Left cardiac atrium (tissue), 4 donors: ENCODE results near the gene EDEM2. TPM values are rescaled to one million over a fixed set of nuclear protein-coding genes. Genes with fewer than 3 reads are reported as not detected.
"Not testable (repeated sequence)": the region's sequence is repeated elsewhere in the genome, so short reads cannot be mapped to it uniquely, and the experiment has no call there.

ENCODE experiments used
- ATAC-seq, 2 donors: fragments of 200-7000 bp; cut with Tn5 transposase; one replicate each; pipeline ENCODE4 v1.9.1; 2020; ENCODE audit warnings: mild to moderate bottlenecking in 2 of 2, moderate library complexity in 2 of 2
- DNase-seq: peaks from one replicate; pipeline ENCODE4 v3.0.0-alpha.2; 2020
- intact Hi-C, 2 donors: fragments of 100-400 bp; cut with DNase I; formaldehyde crosslinking; loops; one replicate each; pipeline versions ENCODE4 v1.14.1 to v1.15.1; 2022 to 2023
- total RNA-seq, 2 donors: library from RNA; stranded (reverse); fragmentation: NEBNext Ultra II Directional; extraction: Animal tissue kit (Norgen Biotek cat#: 25700); gene quantifications; one replicate each; pipeline ENCODE4 v1.2.1, GENCODE V29; 2021
- donor health status: DM: no; HTN: yes; CAD: no.
- donor health status: DM: no; HTN: yes; CAD: no; lungs with severe emphysema.
- donor health status: DM: yes; HTN: yes; CAD: no.
- donor health status: Dilated cardiomyopathy.

EDEM2 gene
- total RNA-seq, 2 donors from 2014 or later: 16.6 to 25.6 TPM

DNA sequence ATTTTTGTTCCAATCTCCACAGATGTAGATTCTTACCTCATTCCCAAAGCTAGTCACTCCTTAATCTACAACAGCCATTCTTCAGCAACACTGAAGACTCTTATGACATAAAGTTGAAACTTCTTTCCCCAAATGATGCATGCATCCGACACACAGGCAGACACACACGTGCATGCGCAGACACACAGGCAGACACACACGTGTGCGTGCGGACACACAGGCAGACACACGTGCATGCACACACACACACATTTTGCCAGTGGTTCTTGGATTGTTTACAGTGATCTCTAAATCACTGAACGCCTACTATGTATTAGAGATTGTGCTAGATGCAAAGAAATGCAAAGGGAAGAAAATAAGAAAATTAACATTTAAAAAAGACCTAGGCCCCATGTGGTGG lies 45.5 kb downstream of the EDEM2 start:
- intact Hi-C loops: no loop called here
- DNase-seq: no peak
- no peak for ATAC-seq

DNA sequence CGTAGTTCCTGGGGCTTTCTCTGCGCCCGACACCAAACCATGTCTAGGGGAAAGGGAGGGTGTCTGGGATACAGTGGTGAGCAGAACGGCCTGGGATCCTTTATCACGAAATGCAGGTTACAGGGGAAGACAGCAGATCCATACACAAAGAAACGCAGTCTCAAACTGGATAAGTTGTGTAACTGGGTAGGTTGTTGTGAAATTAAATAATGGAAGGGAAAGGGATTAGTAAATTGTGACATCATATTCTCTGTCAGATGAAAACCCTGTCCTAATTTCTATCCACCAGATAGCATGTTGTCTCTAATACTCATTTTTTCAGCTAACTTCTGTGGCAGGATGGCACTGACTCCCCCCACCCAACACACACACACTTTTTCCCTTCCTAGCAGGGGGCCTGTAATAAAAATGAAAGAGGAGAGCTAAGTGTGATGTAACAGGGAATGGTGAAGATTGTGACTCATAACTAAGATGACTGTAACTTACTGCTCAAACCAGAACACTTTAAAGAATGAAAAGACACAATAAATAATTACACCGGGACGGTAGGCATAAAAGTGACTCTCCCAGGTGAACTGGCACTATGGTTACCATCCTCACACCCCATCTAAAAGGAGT lies 53.8 kb downstream of the EDEM2 start:
- intact Hi-C loops: loop anchor here (10.0 kb wide), 3 partner anchors 111 to 219 kb away; partner anchors contain the start of genes ACSS2 (in 2 of the 2), GGT7 (in 2 of the 2) and MMP24OS (in 1 of the 2)
- ATAC-seq (no peak), DNase-seq (no peak)

DNA sequence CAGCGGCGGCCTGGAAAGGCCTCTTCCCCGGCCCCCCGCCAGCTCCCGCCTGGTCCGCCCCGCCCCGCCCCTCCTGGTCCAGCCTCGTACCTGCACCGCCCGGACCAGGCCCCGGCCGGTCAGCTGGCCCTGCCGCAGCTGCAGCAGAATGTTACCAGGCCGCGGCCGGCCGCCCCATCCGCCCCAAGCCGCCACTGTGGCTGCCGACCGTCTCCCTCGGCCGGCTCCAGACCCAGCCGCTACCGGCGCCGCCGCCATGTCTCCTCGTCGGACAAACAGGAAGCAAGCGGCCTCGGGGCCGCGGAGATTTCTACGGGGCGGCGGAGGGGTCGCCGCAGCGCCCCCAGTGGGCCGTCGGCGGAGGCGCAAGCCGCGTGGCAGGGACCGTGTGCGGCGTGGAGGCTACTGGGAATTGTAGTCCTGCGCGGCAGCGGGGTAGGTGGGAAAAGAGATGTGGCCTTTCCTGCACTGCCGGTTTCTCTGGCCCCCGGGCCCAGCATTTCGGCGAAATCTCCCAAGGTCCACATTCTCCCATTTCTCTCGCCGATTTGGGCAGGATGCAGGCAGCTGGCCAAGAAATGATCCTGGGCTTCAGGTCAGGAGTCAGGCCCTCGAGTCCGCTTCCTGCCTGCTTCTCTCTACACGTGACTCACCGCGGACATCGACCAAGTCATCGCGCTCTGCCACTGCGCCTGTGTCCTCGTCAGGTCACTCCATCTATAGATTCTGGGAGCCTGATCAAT lies 54.4 kb downstream of the EDEM2 start, which contains the start of gene TRPC4AP:
TRPC4AP (minus strand) TSS at position 284 of the 743 bp plus-strand sequence; CDS start at position 258, 26 bp downstream.
- ATAC-seq (peak; percentile 96), DNase-seq (peak; percentile 92)
- intact Hi-C loops: loop anchor here (10.0 kb wide), 3 partner anchors 112 to 218 kb away; partner anchors contain the start of genes ACSS2 (in 2 of the 2), GGT7 (in 2 of the 2) and MMP24OS (in 1 of the 2)

DNA sequence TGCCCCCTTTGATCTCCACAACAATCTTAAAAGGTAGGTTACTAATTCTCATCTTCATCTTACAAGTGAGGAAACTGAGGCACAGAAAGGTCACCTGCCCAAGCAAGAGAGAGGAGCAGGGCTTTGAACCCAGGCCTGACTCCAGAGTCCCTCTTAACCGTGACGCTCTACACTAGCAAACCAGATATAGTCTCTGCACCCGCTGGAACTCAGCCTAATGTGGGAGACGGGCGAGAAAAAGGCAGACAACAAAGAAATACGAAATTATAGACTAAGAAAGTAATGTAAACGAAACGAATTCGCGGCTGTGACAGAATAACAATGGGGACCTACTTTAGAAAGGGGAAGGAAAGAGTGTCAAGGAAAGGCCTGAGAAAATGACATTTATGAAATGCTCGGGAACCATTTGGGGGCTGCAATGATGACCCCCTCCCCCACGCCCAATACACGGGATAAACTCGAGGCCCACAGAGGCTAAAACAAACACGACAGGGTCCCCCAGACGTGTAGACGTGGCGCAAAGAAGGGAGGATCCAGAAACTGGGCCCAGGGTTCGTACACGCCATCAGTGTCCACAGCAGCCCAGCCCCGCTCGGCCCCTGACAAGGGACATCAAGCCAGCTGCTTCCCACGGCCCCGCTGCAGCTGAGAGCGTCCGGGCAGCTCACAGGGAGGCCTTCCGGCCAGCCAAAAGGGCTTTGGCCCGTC lies 55.2 kb downstream of the EDEM2 start:
- intact Hi-C loops: loop anchor here (10.0 kb wide), 3 partner anchors 113 to 217 kb away; partner anchors contain the start of genes ACSS2 (in 2 of the 2), GGT7 (in 2 of the 2) and MMP24OS (in 1 of the 2)
- DNase-seq: peak; percentile 82
- ATAC-seq: peak in 1 of 2 donors; percentile 16

DNA sequence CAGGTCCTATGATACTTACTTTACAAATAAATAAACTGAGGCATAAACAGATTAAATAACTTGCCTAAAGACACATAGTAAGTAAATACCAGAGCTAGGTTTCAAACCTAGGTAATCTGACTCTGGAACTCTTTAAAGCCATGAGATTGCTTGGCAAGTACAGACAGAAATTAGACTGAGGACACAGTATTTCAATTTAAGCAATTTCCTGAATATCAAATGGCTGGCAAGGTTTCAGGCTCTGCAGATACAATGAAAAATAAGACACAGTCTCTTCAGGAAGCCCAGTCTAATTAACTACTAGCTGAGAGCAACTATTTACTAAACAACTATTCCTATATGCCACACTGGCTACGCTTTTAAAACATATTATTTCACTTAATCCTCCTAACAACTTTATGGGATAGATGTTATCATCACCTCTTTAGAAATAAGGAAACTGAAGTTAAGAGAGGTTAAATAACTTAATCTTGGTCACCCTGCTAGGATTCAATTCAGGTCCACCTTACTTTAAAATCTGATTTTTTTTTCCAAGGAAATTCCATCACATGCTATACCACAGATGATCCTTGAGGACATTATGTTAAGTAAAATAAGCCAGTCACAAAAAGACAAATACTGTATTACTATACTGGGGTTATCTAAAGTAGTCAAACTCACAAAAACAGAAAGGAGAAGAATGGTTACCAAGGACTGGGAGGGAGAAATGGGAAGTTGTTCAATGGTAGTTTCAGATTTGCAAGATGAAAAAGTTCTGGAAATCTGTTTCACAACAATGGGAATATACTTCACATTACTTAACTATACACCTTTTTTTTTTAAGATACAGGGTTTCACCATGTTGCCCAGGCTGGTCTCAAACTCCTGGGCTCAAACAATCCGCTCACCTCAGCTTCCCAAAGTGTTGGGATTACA lies 58.6 kb downstream of the EDEM2 start:
- ATAC-seq: no peak
- intact Hi-C loops: no loop called here
- no peak for DNase-seq

DNA sequence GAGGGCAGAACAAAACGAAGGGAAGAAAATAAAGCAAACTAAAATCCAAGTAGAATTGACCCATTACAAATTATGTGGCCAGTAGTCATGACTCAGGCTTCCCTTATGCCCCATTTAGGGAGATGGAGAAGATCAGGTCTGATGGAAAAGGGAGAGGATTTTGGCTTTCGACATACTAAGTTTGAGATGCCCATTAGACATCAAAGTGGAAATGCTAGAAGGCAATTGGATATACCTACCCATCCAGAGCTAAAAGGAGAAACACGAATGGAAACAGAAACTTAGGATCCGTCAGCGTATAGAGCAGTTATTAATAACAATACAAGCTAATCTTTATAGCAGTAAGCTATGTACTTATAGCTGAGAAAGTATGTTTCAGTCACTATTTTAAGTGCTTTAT lies 59.3 kb downstream of the EDEM2 start:
- ATAC-seq (no peak), DNase-seq (no peak)
- intact Hi-C loops: no loop called here

DNA sequence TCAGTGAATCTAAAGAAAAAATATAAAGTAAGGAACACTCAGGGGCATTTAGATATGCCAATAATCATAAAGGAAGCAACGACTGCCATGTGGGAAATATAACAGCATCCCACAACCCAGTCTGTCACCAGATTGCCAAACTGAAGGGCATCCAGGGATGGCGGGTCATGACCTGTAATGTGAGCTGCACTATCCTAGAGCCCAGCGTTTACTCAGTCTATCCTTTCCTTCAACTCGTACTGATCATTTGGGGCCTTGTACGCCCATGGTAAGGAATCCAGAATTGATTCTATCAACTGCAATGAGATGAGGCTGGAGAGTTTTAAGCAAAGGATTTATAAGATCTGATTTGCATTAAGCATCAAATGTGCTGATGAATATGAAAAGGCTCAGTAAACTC lies 59.8 kb downstream of the EDEM2 start:
- ATAC-seq: no peak
- intact Hi-C loops: no loop called here

DNA sequence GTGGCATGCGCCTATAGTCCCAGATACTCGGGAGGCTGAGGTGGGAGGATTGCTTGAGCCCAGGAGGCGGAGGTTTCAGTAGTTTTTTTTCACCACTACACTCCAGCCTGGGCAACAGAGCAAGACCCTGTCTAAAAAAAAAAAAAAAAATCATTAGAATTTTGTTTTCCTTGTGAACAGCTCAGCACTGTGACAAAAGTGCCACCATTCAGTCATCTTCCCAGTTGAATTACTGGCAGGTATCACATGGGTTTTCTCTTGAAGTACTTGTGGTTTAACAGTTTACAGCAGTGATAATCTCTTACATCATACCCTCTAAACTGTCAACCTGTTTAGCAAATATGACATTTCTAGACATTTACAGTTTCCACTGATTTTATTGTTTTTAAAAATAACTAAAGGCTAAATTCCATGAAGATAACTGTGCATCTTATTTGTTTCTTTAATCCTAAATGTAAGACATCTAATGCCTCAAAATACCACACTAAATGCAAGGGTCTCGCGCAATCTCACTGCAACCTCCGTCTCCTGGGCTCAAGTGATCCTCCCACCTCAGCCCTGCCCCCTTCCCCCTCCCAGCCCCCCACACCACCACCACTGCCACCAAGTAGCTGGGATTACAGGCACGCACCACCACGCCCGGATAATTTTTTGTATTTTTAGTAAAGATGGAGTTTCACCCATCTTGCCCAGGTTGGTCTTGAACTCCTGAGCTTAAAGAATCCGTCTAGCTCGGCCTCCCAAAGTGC lies 61.5 kb downstream of the EDEM2 start:
- DNase-seq (no peak), ATAC-seq (no peak)
- intact Hi-C loops: no loop called here

More for the DNA sequence above, 59.8 kb downstream of the EDEM2 start:
- DNase-seq: no peak

DNA sequence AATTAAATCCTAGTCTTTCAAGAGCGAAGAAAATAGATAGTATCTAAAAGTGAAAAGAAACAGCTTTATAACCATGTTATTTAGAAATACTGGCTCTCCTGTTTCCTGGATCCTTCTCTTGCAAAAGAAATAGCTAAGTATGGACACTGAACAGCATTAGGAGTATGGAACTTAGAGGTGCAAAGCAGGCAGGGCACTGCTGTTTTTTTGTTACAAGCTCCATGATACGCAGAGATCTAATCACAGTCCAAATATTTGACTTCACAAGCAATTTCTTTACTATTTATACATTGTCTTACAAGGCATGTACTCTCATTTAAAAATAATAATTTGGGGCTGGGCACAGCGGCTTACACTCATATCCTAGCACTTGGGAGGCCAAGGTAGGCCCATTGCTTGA lies 62.1 kb downstream of the EDEM2 start:
- DNase-seq (no peak), ATAC-seq (no peak)
- intact Hi-C loops: no loop called here

DNA sequence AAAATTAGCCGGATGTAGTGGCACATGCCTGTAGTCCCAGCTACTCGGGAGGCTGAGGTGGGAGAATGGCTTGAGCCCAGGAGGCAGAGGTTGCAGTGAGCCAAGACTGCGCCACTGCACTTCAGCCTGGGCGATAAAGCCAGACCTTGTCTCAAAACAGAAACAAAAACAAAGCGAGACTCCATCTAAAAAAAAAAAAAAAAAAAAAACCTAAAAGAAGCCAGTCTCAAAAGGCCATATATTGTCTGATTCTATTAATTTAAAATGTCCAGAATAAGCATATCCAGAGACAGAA lies 66.8 kb downstream of the EDEM2 start:
- DNase-seq, intact Hi-C loops: not testable (repeated sequence)
- peak in 1 of 2 donors; percentile 58 for ATAC-seq

DNA sequence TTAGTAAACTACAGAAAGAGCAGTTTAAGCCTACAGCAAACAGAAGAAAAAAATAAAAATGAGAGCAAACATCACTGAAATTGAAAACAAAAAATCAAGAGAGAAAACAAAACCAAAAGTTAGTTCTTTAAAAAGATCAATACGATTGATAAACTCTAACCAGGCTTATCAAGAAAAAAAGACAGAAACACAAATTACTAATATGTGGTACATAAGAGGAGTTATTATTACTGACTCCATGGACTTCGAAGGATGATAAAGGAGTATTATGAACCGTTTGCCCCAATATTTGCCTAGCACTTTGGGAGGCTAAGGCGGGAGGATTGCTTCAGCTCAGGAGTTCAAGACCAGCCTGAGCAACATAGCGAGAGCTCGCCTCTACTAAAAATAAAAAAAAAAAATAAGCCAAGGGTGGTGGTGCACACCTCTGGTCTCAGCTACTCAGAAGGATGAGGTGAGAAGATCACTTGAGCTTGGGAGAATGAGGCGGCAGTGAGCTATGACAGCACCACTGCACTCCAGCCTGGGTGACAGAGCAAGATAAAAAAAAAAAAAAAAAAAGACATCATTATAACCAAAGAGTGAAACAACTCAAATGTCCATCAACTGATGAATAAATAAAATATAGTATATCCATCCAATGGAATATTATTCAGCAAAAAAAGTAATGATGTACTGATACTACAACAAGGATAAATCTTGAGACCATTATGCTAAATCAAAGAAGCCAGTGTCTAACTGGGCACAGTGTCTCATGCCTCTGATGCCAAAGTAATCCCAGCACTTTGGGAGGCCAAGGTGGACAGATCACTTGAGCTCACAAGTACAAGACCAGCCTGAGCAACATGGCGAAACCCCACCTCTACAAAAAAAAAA lies 67.4 kb downstream of the EDEM2 start:
- no peak for DNase-seq
- intact Hi-C loops: no loop called here
- peak in 1 of 2 donors; percentile 53 for ATAC-seq

DNA sequence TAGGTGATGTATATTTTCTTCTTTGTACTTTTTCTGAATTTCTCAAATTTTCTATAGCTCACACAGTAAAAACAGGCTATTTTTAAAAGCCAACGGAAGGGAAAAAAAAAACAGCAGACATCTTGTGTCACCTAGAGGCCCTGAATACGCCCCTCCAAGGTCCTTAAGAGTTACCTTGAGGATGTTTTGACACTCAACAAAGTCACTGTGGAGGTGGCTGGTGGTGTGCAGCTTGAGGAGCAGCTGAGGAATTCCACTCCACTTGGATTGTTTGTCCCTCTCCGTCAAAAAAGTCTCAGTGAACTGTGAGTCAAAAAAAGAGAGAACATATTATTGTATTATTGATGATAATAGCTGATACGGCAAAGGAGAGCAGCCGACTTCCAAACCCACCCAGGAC lies 69.3 kb downstream of the EDEM2 start:
- DNase-seq (no peak), ATAC-seq (no peak)
- intact Hi-C loops: no loop called here

DNA sequence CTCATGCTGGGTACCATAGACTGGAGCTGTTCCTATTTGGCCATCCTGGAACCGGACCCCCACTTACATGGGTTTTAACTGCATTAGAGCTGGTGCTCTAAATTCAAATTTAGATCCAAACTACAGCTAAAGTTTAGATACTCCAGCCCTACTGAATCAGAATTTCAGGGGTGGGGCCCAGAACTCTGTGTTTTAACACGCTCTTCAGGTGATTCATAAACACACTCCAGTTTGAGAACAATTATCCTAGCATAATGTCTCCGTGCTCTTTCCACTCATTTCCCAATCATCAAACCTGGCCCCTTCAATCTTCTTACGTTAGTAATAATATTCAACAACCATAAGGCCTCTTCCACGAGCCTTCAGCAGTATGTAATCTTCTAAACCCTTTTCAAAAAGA lies 69.8 kb downstream of the EDEM2 start:
- ATAC-seq (no peak), DNase-seq (no peak)
- intact Hi-C loops: no loop called here

DNA sequence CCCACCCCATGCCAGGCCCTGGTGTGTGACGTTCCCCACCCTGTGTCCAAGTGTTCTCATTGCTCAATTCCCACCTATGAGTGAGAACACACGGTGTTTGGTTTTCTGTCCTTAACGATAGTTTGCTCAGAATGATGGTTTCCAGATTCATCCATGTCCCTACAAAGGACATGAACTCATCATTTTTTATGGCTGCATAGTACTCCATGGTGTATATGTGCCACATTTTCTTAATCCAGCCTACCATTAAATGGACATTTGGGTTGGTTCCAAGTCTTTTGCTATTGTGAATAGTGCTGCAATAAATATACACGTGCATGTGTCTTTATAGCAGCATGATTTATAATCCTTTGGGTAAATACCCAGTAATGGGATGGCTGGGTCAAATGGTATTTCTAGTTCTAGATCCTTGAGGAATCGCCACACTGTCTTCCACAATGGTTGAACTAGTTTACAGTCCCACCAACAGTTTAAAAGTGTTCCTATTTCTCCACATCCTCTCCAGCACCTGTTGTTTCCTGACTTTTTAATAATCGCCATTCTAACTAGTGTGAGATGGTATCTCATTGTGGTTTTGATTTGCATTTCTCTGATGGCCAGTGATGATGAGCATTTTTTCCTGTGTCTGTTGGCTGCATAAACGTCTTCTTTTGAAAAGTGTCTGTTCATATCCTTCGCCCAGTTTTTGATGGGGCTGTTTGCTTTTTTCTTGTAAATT lies 75.5 kb downstream of the EDEM2 start:
- intact Hi-C loops, DNase-seq, ATAC-seq: not testable (repeated sequence)

DNA sequence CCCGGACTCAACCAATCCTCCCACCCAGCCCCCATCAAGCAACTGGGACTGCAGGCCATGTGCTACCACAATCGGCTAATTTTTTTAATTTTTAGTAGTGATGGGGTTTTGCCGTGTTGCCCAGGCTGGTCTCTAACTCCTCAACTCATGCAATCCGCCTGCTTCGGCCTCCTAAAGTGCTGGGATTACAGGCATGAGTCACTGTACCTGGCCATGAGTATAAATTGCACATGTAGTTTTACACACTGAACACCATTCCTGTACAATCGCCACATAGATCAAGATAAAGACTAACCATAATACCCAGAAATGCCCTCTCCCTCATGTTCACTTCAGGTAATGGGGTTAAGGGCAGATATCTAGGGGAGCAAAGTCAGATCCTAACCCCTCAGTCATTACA lies 80.9 kb downstream of the EDEM2 start:
- ATAC-seq: no peak
- no peak for DNase-seq
- intact Hi-C loops: no loop called here
